ENCODE measurements around the gene GUCA2B. TPM values are rescaled to one million over a fixed set of nuclear protein-coding genes. Genes with fewer than 3 reads are reported as not detected.

The GUCA2B gene
- total RNA-seq, 1 experiment from 2014 or later = 0.84 TPM

GRCh38 chr1:42184616-42185015 lies 31.4 kb downstream of the GUCA2B start:
- no peak for DNase-seq (ENCODE audit: low spot score)

GRCh38 chr1:42186152-42186551 lies 32.9 kb downstream of the GUCA2B start:
- no peak for DNase-seq (ENCODE audit: low spot score)

- DNase-seq (ENCODE audit: low spot score) = no peak
Observed at GRCh38 chr1:42189931-42190853, 37.0 kb downstream of the GUCA2B start.

GRCh38 chr1:42191319-42191718 lies 38.1 kb downstream of the GUCA2B start:
- DNase-seq (ENCODE audit: low spot score) = no peak

- DNase-seq (ENCODE audit: low spot score) = no peak
Observed at GRCh38 chr1:42192106-42192505, 38.9 kb downstream of the GUCA2B start.

GRCh38 chr1:42195841-42196240 lies 42.6 kb downstream of the GUCA2B start:
- no peak for DNase-seq (ENCODE audit: low spot score)

- no peak for DNase-seq (ENCODE audit: low spot score)
Observed at GRCh38 chr1:42198251-42198650, 45.0 kb downstream of the GUCA2B start.

- no peak for DNase-seq (ENCODE audit: low spot score)
Observed at GRCh38 chr1:42201986-42202385, 48.8 kb downstream of the GUCA2B start.

Other genes with a start within 250 kb of the GUCA2B start
- gene HIVEP3, start 234.5 kb upstream of the GUCA2B start, total RNA-seq (2014; rRNA removed; shearing (Covaris generic)) = 1.1 and 2.4 TPM in 2 replicates
- 0.69 and 1.7 TPM in 2 replicates for gene GUCA2A, start 11.3 kb downstream of the GUCA2B start, total RNA-seq (2014; rRNA removed; shearing (Covaris generic))
- gene FOXJ3, start 181.8 kb downstream of the GUCA2B start, total RNA-seq (2014; rRNA removed; shearing (Covaris generic)) = 16.7 and 16.8 TPM in 2 replicates
- 1.3 and 1.6 TPM in 2 replicates for gene RIMKLA, start 227.4 kb downstream of the GUCA2B start, total RNA-seq (2014; rRNA removed; shearing (Covaris generic))